A549 (cell line): ENCODE results near the gene MACF1. TPM values are rescaled to one million over a fixed set of nuclear protein-coding genes. Genes with fewer than 3 reads are reported as not detected.
A peak's percentile ranks its signal among the peaks of the same experiment; 100 is the strongest.

Experiments
- ATAC-seq, 2 experiments: fragments of 200-7000 bp in 1 of 2; fragments of >200 bp in 1 of 2; cut with Nextera tagmentation in 1 of 2; cut with Tn5 transposase in 1 of 2; 3 replicates each; pipeline versions ENCODE4 v1.8.0 to v1.9.1; 2018 to 2020; ENCODE audit warnings: mild to moderate bottlenecking in 1 of 2, moderate library complexity in 1 of 2
- CTCF ChIA-PET: fragments of 300-600 bp; sonication (Branson Sonifier 250); formaldehyde crosslinking; extraction: SDS; loops from one replicate; lab custom pipeline; 2021; ENCODE audit warnings: antibody characterized with exemption, inconsistent platforms; lab: Yijun Ruan, JAX
- POLR2A ChIA-PET: fragments of 350-600 bp; formaldehyde crosslinking; extraction: SDS; loops from one replicate; lab custom pipeline; 2021; ENCODE audit warnings: antibody characterized with exemption, inconsistent platforms; lab: Yijun Ruan, JAX
- DNase-seq, 2 experiments: peaks; one replicate each; pipeline versions ENCODE4 v3.0.0 to v3.0.0-alpha.2; 2011 to 2016; ENCODE audit warnings: low read depth in 1 of 2, low spot score in 1 of 2
- FAIRE-seq: peaks from 2 replicates; lab custom pipeline; 2011; peaks lifted over from hg19 to GRCh38; lab: Jason Lieb, UNC
- H3K27ac ChIP-seq, 2 experiments: fragments of >200 bp; sonication (Bioruptor Twin); formaldehyde crosslinking; 3 replicates each; pipeline ENCODE4 v1.5.1; 2016 to 2017
- H3K4me1 ChIP-seq: fragments of >200 bp; sonication (Bioruptor Twin); formaldehyde crosslinking; 3 replicates; pipeline ENCODE4 v1.6.1; 2016
- H3K4me2 ChIP-seq: fragments of >200 bp; sonication (Bioruptor Twin); formaldehyde crosslinking; 3 replicates; pipeline ENCODE4 v1.6.1; 2016
- H3K4me3 ChIP-seq: fragments of >200 bp; sonication (Bioruptor Twin); formaldehyde crosslinking; 3 replicates; pipeline ENCODE4 v1.5.1; 2016
- H3K9me3 ChIP-seq: fragments of >200 bp; sonication (Bioruptor Twin); formaldehyde crosslinking; 3 replicates; pipeline ENCODE4 v1.6.1; 2016
- CBX8 ChIP-seq: fragments of 200-600 bp; sonication (generic); IDR thresholded peaks from 2 replicates; pipeline ENCODE4 v1.6.1; 2016
- CEBPB ChIP-seq, 2 experiments: fragments of >200 bp in 1 of 2; sonication (Bioruptor Twin) in 1 of 2; formaldehyde crosslinking in 1 of 2; IDR thresholded peaks; 2 replicates each; pipeline ENCODE4 v1.6.1; 2012 to 2016
- CHD4 ChIP-seq: fragments of 200-600 bp; sonication (generic); IDR thresholded peaks from 2 replicates; pipeline ENCODE4 v1.6.1; 2016; ENCODE audit warnings: antibody characterized with exemption, mild to moderate bottlenecking, borderline replicate concordance
- EHMT2 ChIP-seq: fragments of 200-600 bp; sonication (generic); IDR thresholded peaks from 2 replicates; pipeline ENCODE4 v1.6.1; 2016; ENCODE audit warnings: antibody characterized with exemption, low read depth, mild to moderate bottlenecking, moderate library complexity
- EP300 ChIP-seq, 2 experiments: fragments of >200 bp; sonication (Bioruptor Twin); formaldehyde crosslinking; IDR thresholded peaks; 2 replicates in 1 of 2; 3 replicates in 1 of 2; pipeline ENCODE4 v1.6.1; 2016 to 2017
- FOSB ChIP-seq: fragments of 250-450 bp; sonication (Bioruptor Pico); IDR thresholded peaks from 2 replicates; pipeline ENCODE4 v1.5.0; 2020; ENCODE audit warnings: mild to moderate bottlenecking, moderate library complexity
- FOSL2 ChIP-seq, 2 experiments: fragments of 450-650 bp in 1 of 2; fragments of >200 bp in 1 of 2; sonication (Bioruptor Twin) in 1 of 2; formaldehyde crosslinking; IDR thresholded peaks; 2 replicates each; pipeline versions ENCODE4 v1.5.0 to v1.6.1; 2016 to 2020; ENCODE audit warnings: mild to moderate bottlenecking in 1 of 2, moderate library complexity in 1 of 2
- HES2 ChIP-seq: fragments of >200 bp; sonication (Bioruptor Twin); formaldehyde crosslinking; IDR thresholded peaks from 2 replicates; pipeline ENCODE4 v1.6.1; 2016
- HEYL ChIP-seq: fragments of 250-450 bp; sonication (Bioruptor Pico); IDR thresholded peaks from 2 replicates; pipeline ENCODE4 v1.8.0; 2021; ENCODE audit warnings: mild to moderate bottlenecking, moderate library complexity
- HMGXB4 ChIP-seq: fragments of 250-450 bp; sonication (Bioruptor Pico); IDR thresholded peaks from 2 replicates; pipeline ENCODE4 v1.5.0; 2021; ENCODE audit warnings: mild to moderate bottlenecking, moderate library complexity, borderline replicate concordance
- JUNB ChIP-seq: fragments of >200 bp; sonication (Bioruptor Twin); formaldehyde crosslinking; IDR thresholded peaks from 2 replicates; pipeline ENCODE4 v1.6.1; 2016
- KDM1A ChIP-seq: fragments of 200-600 bp; sonication (generic); IDR thresholded peaks from 2 replicates; pipeline ENCODE4 v1.6.1; 2016; ENCODE audit warnings: low read depth, mild to moderate bottlenecking
- KDM5A ChIP-seq: fragments of 200-600 bp; sonication (generic); IDR thresholded peaks from 2 replicates; pipeline ENCODE4 v1.6.1; 2016; ENCODE audit warnings: antibody characterized with exemption, mild to moderate bottlenecking
- MAFK ChIP-seq: fragments of 450-650 bp; IDR thresholded peaks from 2 replicates; pipeline ENCODE4 v1.6.1; 2014; ENCODE audit not compliant: partially characterized antibody
- MYC ChIP-seq: IDR thresholded peaks from 2 replicates; pipeline ENCODE4 v1.6.1; 2012; ENCODE audit warnings: mild to moderate bottlenecking, inconsistent platforms, low read length, improper control_type of control experiment, borderline replicate concordance
- PHF8 ChIP-seq: fragments of 200-600 bp; sonication (generic); IDR thresholded peaks from 2 replicates; pipeline ENCODE4 v1.6.1; 2016; ENCODE audit warnings: low read depth, mild to moderate bottlenecking, antibody characterized with exemption, moderate library complexity, borderline replicate concordance
- POLR2A ChIP-seq: IDR thresholded peaks from 2 replicates; pipeline ENCODE4 v1.6.1; 2012; ENCODE audit warnings: mild to moderate bottlenecking, low read length
- RAD21 ChIP-seq, 2 experiments: fragments of >200 bp in 1 of 2; sonication (Bioruptor Twin) in 1 of 2; formaldehyde crosslinking in 1 of 2; IDR thresholded peaks in 1 of 2; conservative IDR thresholded peaks in 1 of 2; 2 replicates in 1 of 2; 3 replicates in 1 of 2; pipeline ENCODE4 v1.6.1; 2012 to 2018; ENCODE audit warnings: inconsistent platforms in 1 of 2
- RFX5 ChIP-seq: fragments of 450-650 bp; IDR thresholded peaks from 2 replicates; pipeline ENCODE4 v1.7.1; 2014; ENCODE audit warnings: antibody characterized with exemption, mild to moderate bottlenecking, moderate library complexity
- RNF2 ChIP-seq: fragments of 200-600 bp; sonication (generic); IDR thresholded peaks from 2 replicates; pipeline ENCODE4 v1.6.1; 2016; ENCODE audit warnings: low read depth, mild to moderate bottlenecking, antibody characterized with exemption, moderate library complexity, borderline replicate concordance
- SREBF2 ChIP-seq: fragments of 450-650 bp; IDR thresholded peaks from 2 replicates; pipeline ENCODE4 v1.6.1; 2014; ENCODE audit warnings: mild to moderate bottlenecking, moderate library complexity
- TFCP2L1 ChIP-seq: fragments of 250-450 bp; sonication (Bioruptor Pico); IDR thresholded peaks from 2 replicates; pipeline ENCODE4 v1.5.0; 2021; ENCODE audit warnings: mild to moderate bottlenecking
- ZNF302 ChIP-seq: fragments of 250-450 bp; sonication (Bioruptor Pico); IDR thresholded peaks from 2 replicates; pipeline ENCODE4 v1.9.0; 2021; ENCODE audit warnings: inconsistent platforms, mild to moderate bottlenecking, moderate library complexity
- ZSCAN20 ChIP-seq: fragments of 250-450 bp; sonication (Bioruptor Pico); IDR thresholded peaks from 2 replicates; pipeline ENCODE4 v1.8.0; 2022; ENCODE audit warnings: mild to moderate bottlenecking, moderate library complexity
- WGBS: methylation state at CpG from one replicate; pipeline ENCODE4 v1.1.6; 2017; ENCODE audit errors: missing lambda C conversion rate; 5-methylcytosine and 5-hydroxymethylcytosine counted together
- polyA plus RNA-seq, 4 experiments: library from polyadenylated mRNA; depleted of rRNA in 3 of 4; stranded (reverse); fragments of >200 nt; fragmentation: RNase III in 1 of 4; extraction: RNeasy Plus Mini Kit Qiagen cat#74134 plus additional on column Dnase treatment in 1 of 4; gene quantifications; 2 replicates in 3 of 4; 3 replicates in 1 of 4; pipeline ENCODE4 v1.2.3, GENCODE V29; 2011 to 2017
- TF ChIP-seq, protein P1 (sequence below): fragments of 450-650 bp; IDR thresholded peaks from 2 replicates; pipeline ENCODE4 v1.6.1; 2014; ENCODE audit warnings: antibody characterized with exemption
- TF ChIP-seq, protein P2 (sequence below): fragments of >200 bp; sonication (Bioruptor Twin); formaldehyde crosslinking; IDR thresholded peaks from 3 replicates; pipeline ENCODE4 v1.6.1; 2016
- TF ChIP-seq, protein P3 (sequence below): IDR thresholded peaks from 2 replicates; pipeline ENCODE4 v1.6.1; 2012; ENCODE audit warnings: low read depth, borderline replicate concordance

The MACF1 gene
- polyA plus RNA-seq, 2 of the 4 experiments (the other 2 are of a cell fraction) = 45.7 to 64.2 TPM

- Histone ChIP-seq H3K27ac (no peak overlapping the region), H3K9me3 (no peaks in the 10 kb centered on the region), H3K4me3 (no peak overlapping the region), H3K4me1 (peaks cover 5% of the 10 kb centered on the region; the same call in 1 of the 3 replicates), H3K4me2 (no peak overlapping the region)
- CTCF ChIA-PET = interaction anchor here (0.9 kb wide), 1 partner anchor 201 kb away, joined by 3 read pairs; no protein-coding TSS in a partner anchor
- no peak for ATAC-seq
- FAIRE-seq = no peak
- no peak for DNase-seq
- TF ChIP-seq HMGXB4 (CRISPR knock-in tag) = no peak
- no peak for TF ChIP-seq RAD21 (conservative IDR thresholded peaks at IDR 0.05 in 1 of 2, IDR thresholded peaks at IDR 0.05 in 1 of 2)
- TF ChIP-seq, protein P1, sequence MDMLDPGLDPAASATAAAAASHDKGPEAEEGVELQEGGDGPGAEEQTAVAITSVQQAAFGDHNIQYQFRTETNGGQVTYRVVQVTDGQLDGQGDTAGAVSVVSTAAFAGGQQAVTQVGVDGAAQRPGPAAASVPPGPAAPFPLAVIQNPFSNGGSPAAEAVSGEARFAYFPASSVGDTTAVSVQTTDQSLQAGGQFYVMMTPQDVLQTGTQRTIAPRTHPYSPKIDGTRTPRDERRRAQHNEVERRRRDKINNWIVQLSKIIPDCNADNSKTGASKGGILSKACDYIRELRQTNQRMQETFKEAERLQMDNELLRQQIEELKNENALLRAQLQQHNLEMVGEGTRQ = no peak
- no peak for TF ChIP-seq ZSCAN20 (CRISPR knock-in tag)
- no peak for TF ChIP-seq TFCP2L1 (CRISPR knock-in tag)
- POLR2A ChIA-PET = no interaction called here
- WGBS = 90% methylated on average over 5 of the region's 5 CpGs
Measured at GRCh38 chr1:39452540-39452939, 248.0 kb downstream of the MACF1 start.

GRCh38 chr1:39453603-39454002, 249.1 kb downstream of the MACF1 start:
- Histone ChIP-seq H3K27ac (no peak overlapping the region), H3K4me1 (peaks cover 5% of the 10 kb centered on the region; the same call in 1 of the 3 replicates), H3K4me2 (no peak overlapping the region), H3K9me3 (no peaks in the 10 kb centered on the region), H3K4me3 (no peak overlapping the region)
- ChIA-PET CTCF (interaction anchor here (0.6 kb wide), 1 partner anchor 48 kb away, joined by 3 read pairs; no protein-coding TSS in a partner anchor), POLR2A (no interaction called here)
- FAIRE-seq (no peak), ATAC-seq (no peak), DNase-seq (no peak)
- no peak for TF ChIP-seq MYC
- TF ChIP-seq CHD4 = no peak
- TF ChIP-seq, protein P2, sequence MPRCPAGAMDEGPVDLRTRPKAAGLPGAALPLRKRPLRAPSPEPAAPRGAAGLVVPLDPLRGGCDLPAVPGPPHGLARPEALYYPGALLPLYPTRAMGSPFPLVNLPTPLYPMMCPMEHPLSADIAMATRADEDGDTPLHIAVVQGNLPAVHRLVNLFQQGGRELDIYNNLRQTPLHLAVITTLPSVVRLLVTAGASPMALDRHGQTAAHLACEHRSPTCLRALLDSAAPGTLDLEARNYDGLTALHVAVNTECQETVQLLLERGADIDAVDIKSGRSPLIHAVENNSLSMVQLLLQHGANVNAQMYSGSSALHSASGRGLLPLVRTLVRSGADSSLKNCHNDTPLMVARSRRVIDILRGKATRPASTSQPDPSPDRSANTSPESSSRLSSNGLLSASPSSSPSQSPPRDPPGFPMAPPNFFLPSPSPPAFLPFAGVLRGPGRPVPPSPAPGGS = no peak
- TF ChIP-seq POLR2A = no peak
- no peak for TF ChIP-seq KDM5A
- 0 out of 4 replicates have a peak, but pooled peaks of 1 of the 2 experiments have one; percentile 28 for TF ChIP-seq CEBPB (IDR thresholded peaks at IDR 0.05)
- WGBS = 85% methylated on average over 8 of the region's 8 CpGs

DNA sequence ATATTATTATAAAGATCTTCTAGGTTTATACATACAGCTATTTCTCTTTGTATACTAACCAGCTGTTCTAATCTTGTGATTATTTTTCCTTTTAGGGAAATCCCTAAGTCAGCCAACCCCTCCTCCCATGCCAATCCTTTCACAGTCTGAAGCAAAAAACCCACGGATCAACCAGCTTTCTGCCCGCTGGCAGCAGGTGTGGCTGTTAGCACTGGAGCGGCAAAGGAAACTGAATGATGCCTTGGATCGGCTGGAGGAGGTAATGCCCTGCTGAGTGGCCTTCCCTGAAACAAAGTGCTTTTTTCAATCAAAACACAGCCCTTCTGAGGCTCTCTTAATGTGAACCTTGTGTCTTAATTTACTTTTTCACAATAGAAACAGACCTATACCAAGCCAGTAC, 254.5 kb downstream of the MACF1 start:
- FAIRE-seq (no peak), DNase-seq (no peak), ATAC-seq (no peak)
- Histone ChIP-seq H3K27ac (no peak overlapping the region), H3K4me2 (no peak overlapping the region), H3K4me1 (no peaks in the 10 kb centered on the region), H3K4me3 (no peak overlapping the region), H3K9me3 (no peaks in the 10 kb centered on the region)
- TF ChIP-seq ZNF302 = no peak
- TF ChIP-seq EP300 (IDR thresholded peaks at IDR 0.05) = no peak
- TF ChIP-seq SREBF2 = no peak
- TF ChIP-seq HES2 = no peak
- TF ChIP-seq JUNB = no peak
- TF ChIP-seq HEYL (CRISPR knock-in tag) = no peak
- TF ChIP-seq KDM1A = no peak
- TF ChIP-seq EHMT2 = no peak
- no peak for TF ChIP-seq CBX8
- TF ChIP-seq FOSL2 (IDR thresholded peaks at IDR 0.05) = no peak
- no peak for TF ChIP-seq FOSL2 (CRISPR knock-in tag; IDR thresholded peaks at IDR 0.05)
- no peak for TF ChIP-seq PHF8
- no peak for TF ChIP-seq MAFK
- TF ChIP-seq, protein P1 = no peak
- no peak for TF ChIP-seq RNF2
- no peak for TF ChIP-seq FOSB (CRISPR knock-in tag)
- TF ChIP-seq, protein P3, sequence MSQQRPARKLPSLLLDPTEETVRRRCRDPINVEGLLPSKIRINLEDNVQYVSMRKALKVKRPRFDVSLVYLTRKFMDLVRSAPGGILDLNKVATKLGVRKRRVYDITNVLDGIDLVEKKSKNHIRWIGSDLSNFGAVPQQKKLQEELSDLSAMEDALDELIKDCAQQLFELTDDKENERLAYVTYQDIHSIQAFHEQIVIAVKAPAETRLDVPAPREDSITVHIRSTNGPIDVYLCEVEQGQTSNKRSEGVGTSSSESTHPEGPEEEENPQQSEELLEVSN = no peak
- TF ChIP-seq RFX5 = no peak
- ChIA-PET POLR2A (no interaction called here), CTCF (interaction anchor here (0.6 to 1.0 kb wide), 2 partner anchors 61 to 1520 kb away, joined by 3 read pairs; no protein-coding TSS in a partner anchor)
- WGBS = 92% methylated on average over 4 of the region's 4 CpGs
